HEK293 (cell line): ENCODE measurements around the gene KAT2B.

ENCODE experiments used
- CTCF ChIA-PET: fragments of 350-600 bp; formaldehyde crosslinking; extraction: SDS; loops from one replicate; lab custom pipeline; 2021; ENCODE audit warnings: antibody characterized with exemption; lab: Yijun Ruan, JAX
- POLR2A ChIA-PET: fragments of 300-600 bp; formaldehyde crosslinking; extraction: SDS; loops from one replicate; lab custom pipeline; 2020; ENCODE audit warnings: antibody characterized with exemption, inconsistent platforms; lab: Yijun Ruan, JAX
- H3K27ac ChIP-seq: fragments of 200-500 bp; sonication (Bioruptor generic); 2 replicates; pipeline ENCODE4 v1.5.1; 2014; ENCODE audit warnings: low read depth, low read length, control low read depth, inconsistent platforms; ENCODE audit errors: extremely low read depth
- H3K36me3 ChIP-seq, 2 experiments: fragments of 200-500 bp in 1 of 2; sonication (Bioruptor generic) in 1 of 2; 1 replicate in 1 of 2; 2 replicates in 1 of 2; pipeline ENCODE4 v1.5.1; 2014 to 2017; ENCODE audit warnings: inconsistent platforms in 2 of 2, low read length in 2 of 2; ENCODE audit not compliant: control insufficient read depth in 2 of 2, insufficient read depth in 1 of 2
- H3K4me1 ChIP-seq: fragments of 200-500 bp; sonication (Bioruptor generic); 2 replicates; pipeline ENCODE4 v1.5.1; 2014; ENCODE audit warnings: mild to moderate bottlenecking, low read length, inconsistent platforms; ENCODE audit not compliant: control insufficient read depth, insufficient read depth
- H3K4me3 ChIP-seq: 2 replicates; pipeline ENCODE4 v1.5.1; 2011; ENCODE audit warnings: low read depth, mild to moderate bottlenecking, control low read depth, low read length, moderate library complexity
- H3K9me3 ChIP-seq: fragments of 200-500 bp; sonication (Bioruptor generic); 2 replicates; pipeline ENCODE4 v1.5.1; 2014; ENCODE audit warnings: low read depth, low read length, inconsistent platforms; ENCODE audit not compliant: control insufficient read depth, insufficient read depth
- GLIS2 ChIP-seq: fragments of 450-650 bp; formaldehyde crosslinking; IDR thresholded peaks from 2 replicates; pipeline ENCODE4 v1.5.1; 2016; ENCODE audit warnings: missing biosample characterization, missing genetic modification characterization
- HIC1 ChIP-seq: fragments of 450-650 bp; formaldehyde crosslinking; IDR thresholded peaks from 2 replicates; pipeline ENCODE4 v1.5.1; 2016; ENCODE audit warnings: missing biosample characterization, missing genetic modification characterization
- KLF9 ChIP-seq: fragments of 450-650 bp; formaldehyde crosslinking; IDR thresholded peaks from 2 replicates; pipeline ENCODE4 v1.5.1; 2016; ENCODE audit warnings: missing biosample characterization, missing genetic modification characterization, low read depth
- SP3 ChIP-seq: fragments of 450-650 bp; formaldehyde crosslinking; IDR thresholded peaks from 2 replicates; pipeline ENCODE4 v1.5.1; 2016; ENCODE audit warnings: missing biosample characterization, missing genetic modification characterization
- ZBTB17 ChIP-seq: fragments of 450-650 bp; formaldehyde crosslinking; IDR thresholded peaks from 2 replicates; pipeline ENCODE4 v1.5.1; 2016; ENCODE audit warnings: missing biosample characterization, missing genetic modification characterization
- ZBTB20 ChIP-seq: fragments of 450-650 bp; formaldehyde crosslinking; IDR thresholded peaks from 2 replicates; pipeline ENCODE4 v1.5.1; 2016; ENCODE audit warnings: missing biosample characterization, missing genetic modification characterization
- ZBTB48 ChIP-seq: fragments of 450-650 bp; formaldehyde crosslinking; IDR thresholded peaks from 2 replicates; pipeline ENCODE4 v1.5.1; 2016; ENCODE audit warnings: missing biosample characterization, missing genetic modification characterization
- ZBTB6 ChIP-seq: fragments of 450-650 bp; formaldehyde crosslinking; IDR thresholded peaks from 2 replicates; pipeline ENCODE4 v1.5.1; 2017; ENCODE audit warnings: missing biosample characterization, missing genetic modification characterization
- ZFP37 ChIP-seq: fragments of 450-650 bp; formaldehyde crosslinking; IDR thresholded peaks from 2 replicates; pipeline ENCODE4 v1.5.1; 2016; ENCODE audit warnings: missing biosample characterization, missing genetic modification characterization
- ZNF10 ChIP-seq: fragments of 450-650 bp; formaldehyde crosslinking; IDR thresholded peaks from 2 replicates; pipeline ENCODE4 v1.5.1; 2017; ENCODE audit warnings: missing biosample characterization, missing genetic modification characterization
- ZNF114 ChIP-seq: fragments of 450-650 bp; formaldehyde crosslinking; IDR thresholded peaks from 2 replicates; pipeline ENCODE4 v1.5.0; 2017; ENCODE audit warnings: missing biosample characterization, missing genetic modification characterization
- ZNF133 ChIP-seq: fragments of 450-650 bp; formaldehyde crosslinking; IDR thresholded peaks from 2 replicates; pipeline ENCODE4 v1.5.1; 2016; ENCODE audit warnings: missing biosample characterization, missing genetic modification characterization
- ZNF292 ChIP-seq: fragments of 450-650 bp; formaldehyde crosslinking; IDR thresholded peaks from 2 replicates; pipeline ENCODE4 v1.5.1; 2016; ENCODE audit warnings: low read depth, missing biosample characterization, missing genetic modification characterization, borderline replicate concordance
- ZNF302 ChIP-seq: fragments of 450-650 bp; formaldehyde crosslinking; IDR thresholded peaks from 2 replicates; pipeline ENCODE4 v1.5.1; 2016; ENCODE audit warnings: missing biosample characterization, missing genetic modification characterization, low read depth
- ZNF350 ChIP-seq: fragments of 450-650 bp; formaldehyde crosslinking; IDR thresholded peaks from 2 replicates; pipeline ENCODE4 v1.5.0; 2017; ENCODE audit warnings: missing biosample characterization, mild to moderate bottlenecking, missing genetic modification characterization
- ZNF416 ChIP-seq: fragments of 450-650 bp; formaldehyde crosslinking; IDR thresholded peaks from 2 replicates; pipeline ENCODE4 v1.5.1; 2016; ENCODE audit warnings: missing biosample characterization, missing genetic modification characterization
- ZNF48 ChIP-seq: fragments of 450-650 bp; formaldehyde crosslinking; IDR thresholded peaks from 2 replicates; pipeline ENCODE4 v1.5.1; 2016; ENCODE audit warnings: missing biosample characterization, missing genetic modification characterization
- ZNF514 ChIP-seq: fragments of 450-650 bp; formaldehyde crosslinking; IDR thresholded peaks from 2 replicates; pipeline ENCODE4 v1.5.1; 2016; ENCODE audit warnings: missing biosample characterization, missing genetic modification characterization
- ZNF529 ChIP-seq: fragments of 450-650 bp; formaldehyde crosslinking; IDR thresholded peaks from 2 replicates; pipeline ENCODE4 v1.5.1; 2017; ENCODE audit warnings: missing genetic modification characterization, missing biosample characterization; ENCODE audit not compliant: insufficient replicate concordance
- ZNF785 ChIP-seq: fragments of 450-650 bp; formaldehyde crosslinking; IDR thresholded peaks from 2 replicates; pipeline ENCODE4 v1.5.1; 2016; ENCODE audit warnings: missing biosample characterization, missing genetic modification characterization
- TF ChIP-seq, protein P1 (sequence below): fragments of 450-650 bp; formaldehyde crosslinking; IDR thresholded peaks from 2 replicates; pipeline ENCODE4 v1.5.1; 2017; ENCODE audit warnings: missing biosample characterization, missing genetic modification characterization
- TF ChIP-seq, protein P2 (sequence below): fragments of 450-650 bp; formaldehyde crosslinking; IDR thresholded peaks from 2 replicates; pipeline ENCODE4 v1.5.1; 2017; ENCODE audit warnings: missing biosample characterization, mild to moderate bottlenecking, missing genetic modification characterization, moderate library complexity
- TF ChIP-seq, protein P3 (sequence below): fragments of 450-650 bp; formaldehyde crosslinking; IDR thresholded peaks from 2 replicates; pipeline ENCODE4 v1.5.1; 2016; ENCODE audit warnings: missing biosample characterization, missing genetic modification characterization
- TF ChIP-seq, protein P4 (sequence below): fragments of 450-650 bp; formaldehyde crosslinking; IDR thresholded peaks from 2 replicates; pipeline ENCODE4 v1.5.1; 2016; ENCODE audit warnings: missing biosample characterization, missing genetic modification characterization

KAT2B gene

DNA sequence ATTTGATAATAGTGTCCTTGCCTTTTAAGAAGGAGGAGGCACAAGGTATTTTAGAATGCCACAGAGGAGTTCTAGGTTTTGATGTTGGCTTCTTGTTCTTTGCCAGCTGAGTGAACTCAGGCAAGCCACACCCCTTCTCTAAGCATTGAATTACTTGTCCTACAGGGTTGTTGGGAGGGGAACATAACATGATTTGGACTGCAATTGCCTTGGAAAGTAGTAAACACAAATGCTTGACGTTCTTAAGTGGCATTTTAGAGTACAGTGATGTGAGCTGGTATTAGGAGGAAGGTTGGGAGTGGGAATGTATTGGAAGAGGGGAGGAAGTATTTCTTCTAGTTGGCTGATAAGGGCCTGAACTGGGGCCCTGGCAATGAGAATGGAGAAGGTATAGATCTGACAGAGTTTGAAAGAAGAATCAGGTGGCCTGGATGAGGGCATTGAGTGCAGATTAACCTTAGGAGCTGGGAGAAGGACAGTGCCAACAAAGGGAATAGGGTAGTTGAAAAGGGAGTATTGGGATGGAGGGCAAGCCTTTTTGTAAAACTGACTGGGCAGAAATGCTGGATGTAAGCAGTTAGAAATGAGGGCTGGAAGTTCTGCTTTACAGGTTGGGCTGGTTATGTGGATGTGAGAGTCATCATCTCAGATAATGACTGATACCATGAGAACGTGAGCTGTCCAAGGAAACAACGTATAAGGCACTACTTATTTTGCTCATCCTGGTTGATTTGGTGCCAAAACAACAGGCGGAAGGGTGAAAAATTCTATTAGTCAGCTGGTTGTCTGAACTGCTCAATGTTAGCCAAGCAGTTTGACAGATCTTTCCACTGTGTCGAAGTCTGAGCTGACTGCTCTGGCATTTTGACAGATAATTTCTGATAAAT is 16.7 kb downstream of the KAT2B start (continued):
- TF ChIP-seq, protein P1, sequence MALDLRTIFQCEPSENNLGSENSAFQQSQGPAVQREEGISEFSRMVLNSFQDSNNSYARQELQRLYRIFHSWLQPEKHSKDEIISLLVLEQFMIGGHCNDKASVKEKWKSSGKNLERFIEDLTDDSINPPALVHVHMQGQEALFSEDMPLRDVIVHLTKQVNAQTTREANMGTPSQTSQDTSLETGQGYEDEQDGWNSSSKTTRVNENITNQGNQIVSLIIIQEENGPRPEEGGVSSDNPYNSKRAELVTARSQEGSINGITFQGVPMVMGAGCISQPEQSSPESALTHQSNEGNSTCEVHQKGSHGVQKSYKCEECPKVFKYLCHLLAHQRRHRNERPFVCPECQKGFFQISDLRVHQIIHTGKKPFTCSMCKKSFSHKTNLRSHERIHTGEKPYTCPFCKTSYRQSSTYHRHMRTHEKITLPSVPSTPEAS: no peak
- TF ChIP-seq ZNF292 (peak; percentile 6; the same call in 1 of the 2 replicates), ZNF514 (no peak), KLF9 (tag by site-specific recombination) (peak; percentile 71; the same call in 1 of the 2 replicates), HIC1 (tag by site-specific recombination) (no peak), ZNF133 (tag by site-specific recombination) (no peak)
- TF ChIP-seq, protein P2, sequence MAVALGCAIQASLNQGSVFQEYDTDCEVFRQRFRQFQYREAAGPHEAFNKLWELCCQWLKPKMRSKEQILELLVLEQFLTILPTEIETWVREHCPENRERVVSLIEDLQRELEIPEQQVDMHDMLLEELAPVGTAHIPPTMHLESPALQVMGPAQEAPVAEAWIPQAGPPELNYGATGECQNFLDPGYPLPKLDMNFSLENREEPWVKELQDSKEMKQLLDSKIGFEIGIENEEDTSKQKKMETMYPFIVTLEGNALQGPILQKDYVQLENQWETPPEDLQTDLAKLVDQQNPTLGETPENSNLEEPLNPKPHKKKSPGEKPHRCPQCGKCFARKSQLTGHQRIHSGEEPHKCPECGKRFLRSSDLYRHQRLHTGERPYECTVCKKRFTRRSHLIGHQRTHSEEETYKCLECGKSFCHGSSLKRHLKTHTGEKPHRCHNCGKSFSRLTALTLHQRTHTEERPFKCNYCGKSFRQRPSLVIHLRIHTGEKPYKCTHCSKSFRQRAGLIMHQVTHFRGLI: peak; percentile 67

DNA sequence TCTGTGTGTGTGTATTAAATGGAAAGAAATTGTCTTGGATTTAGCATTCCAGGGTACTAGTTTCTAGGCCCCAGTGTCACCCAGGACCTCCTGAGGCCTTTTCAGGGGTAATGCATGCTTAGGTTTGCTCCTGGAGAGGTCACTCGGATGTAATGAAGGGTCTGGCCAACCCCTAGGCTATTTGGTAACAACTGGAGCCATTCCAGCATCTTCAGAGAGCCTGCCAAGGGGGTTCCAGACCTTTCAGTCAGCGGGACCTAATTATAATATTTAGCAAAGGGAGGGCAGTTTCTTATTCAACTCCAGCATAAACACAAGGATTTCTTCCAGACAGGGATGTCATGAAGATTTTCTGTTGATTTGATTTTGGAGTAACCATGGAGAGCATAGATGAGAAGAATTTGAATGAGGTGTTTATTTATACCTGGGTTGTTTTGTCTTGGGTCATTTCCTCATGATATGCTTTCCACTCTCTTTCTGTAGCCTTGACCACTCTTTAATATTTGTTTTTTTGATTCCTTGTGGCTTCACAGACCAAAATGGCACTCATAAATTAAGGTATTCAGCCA is 17.4 kb downstream of the KAT2B start:
- H3K36me3 ChIP-seq: no peaks in the 10 kb centered on the region
- no peak for TF ChIP-seq ZBTB17 (tag by site-specific recombination)
- TF ChIP-seq, protein P2: no peak
- TF ChIP-seq ZBTB48 (tag by site-specific recombination): no peak
- TF ChIP-seq, protein P3, sequence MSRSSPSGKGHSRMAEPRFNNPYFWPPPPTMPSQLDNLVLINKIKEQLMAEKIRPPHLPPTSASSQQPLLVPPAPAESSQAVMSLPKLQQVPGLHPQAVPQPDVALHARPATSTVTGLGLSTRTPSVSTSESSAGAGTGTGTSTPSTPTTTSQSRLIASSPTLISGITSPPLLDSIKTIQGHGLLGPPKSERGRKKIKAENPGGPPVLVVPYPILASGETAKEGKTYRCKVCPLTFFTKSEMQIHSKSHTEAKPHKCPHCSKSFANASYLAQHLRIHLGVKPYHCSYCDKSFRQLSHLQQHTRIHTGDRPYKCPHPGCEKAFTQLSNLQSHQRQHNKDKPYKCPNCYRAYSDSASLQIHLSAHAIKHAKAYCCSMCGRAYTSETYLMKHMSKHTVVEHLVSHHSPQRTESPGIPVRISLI (tag by site-specific recombination): no peak
- TF ChIP-seq SP3: no peak
- TF ChIP-seq GLIS2 (tag by site-specific recombination): no peak
- no peak for TF ChIP-seq ZNF350 (tag by site-specific recombination)
- TF ChIP-seq ZNF302: no peak
- TF ChIP-seq, protein P4, sequence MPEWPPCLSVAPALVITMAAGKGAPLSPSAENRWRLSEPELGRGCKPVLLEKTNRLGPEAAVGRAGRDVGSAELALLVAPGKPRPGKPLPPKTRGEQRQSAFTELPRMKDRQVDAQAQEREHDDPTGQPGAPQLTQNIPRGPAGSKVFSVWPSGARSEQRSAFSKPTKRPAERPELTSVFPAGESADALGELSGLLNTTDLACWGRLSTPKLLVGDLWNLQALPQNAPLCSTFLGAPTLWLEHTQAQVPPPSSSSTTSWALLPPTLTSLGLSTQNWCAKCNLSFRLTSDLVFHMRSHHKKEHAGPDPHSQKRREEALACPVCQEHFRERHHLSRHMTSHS: no peak
- no peak for TF ChIP-seq ZNF48 (tag by site-specific recombination)
- no peak for TF ChIP-seq ZBTB6 (tag by site-specific recombination)
- TF ChIP-seq ZFP37 (tag by site-specific recombination): no peak
- no peak for TF ChIP-seq ZBTB20 (tag by site-specific recombination)
- TF ChIP-seq ZNF529 (tag by site-specific recombination): no peak
- TF ChIP-seq ZNF10 (tag by site-specific recombination): no peak
- TF ChIP-seq ZNF785 (tag by site-specific recombination): no peak
- TF ChIP-seq ZNF416 (tag by site-specific recombination): no peak
- no peak for TF ChIP-seq ZNF114
- CTCF ChIA-PET: interaction anchor here (0.6 kb wide), 1 partner anchor 22 kb away, joined by 3 read pairs; no protein-coding TSS in a partner anchor
- no peak overlapping the region for H3K4me3 ChIP-seq
- H3K9me3 ChIP-seq: no peaks in the 10 kb centered on the region
- POLR2A ChIA-PET: interaction anchor here (0.6 kb wide), 1 partner anchor 122 kb away, joined by 6 read pairs; no protein-coding TSS in a partner anchor
- H3K27ac ChIP-seq: no peak overlapping the region
- peaks cover 14% of the 10 kb centered on the region for H3K4me1 ChIP-seq
